ENCODE data around the gene TMEM219.

DNA sequence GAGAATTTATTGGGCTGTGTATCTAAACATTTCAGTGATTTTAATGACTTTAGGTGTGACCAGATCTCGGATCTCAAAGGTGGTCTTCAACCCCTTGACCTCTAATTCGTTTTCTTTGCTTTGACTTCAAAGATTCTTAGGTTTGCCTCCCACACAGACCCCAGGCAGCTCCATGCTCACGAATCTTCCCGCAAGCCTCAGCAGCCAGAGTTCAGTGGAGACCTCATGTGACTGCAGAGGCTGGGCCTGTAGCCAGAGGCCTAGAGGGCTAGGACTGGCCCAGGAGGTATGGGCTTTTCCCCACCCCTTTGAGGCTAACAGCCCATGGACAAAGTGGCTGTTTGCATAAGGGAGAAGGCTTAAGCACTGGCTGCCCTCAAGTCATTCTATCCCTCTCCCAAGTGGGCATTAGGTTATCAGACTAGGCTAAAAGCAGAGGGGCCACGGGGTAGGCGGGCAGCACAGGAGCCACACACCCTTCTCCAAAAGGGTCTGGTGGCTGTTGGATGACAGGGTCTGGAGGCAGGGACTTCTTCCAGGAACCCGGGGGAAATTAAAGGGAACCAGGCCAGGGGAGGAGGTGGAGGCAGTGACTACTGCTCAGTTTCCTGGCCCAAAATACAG is 30.6 kb downstream of the TMEM219 start:
- TF ChIP-seq CTCF (conservative IDR thresholded peaks at IDR 0.05; ENCODE audit: low read depth, low read length) (no peak), EZH2 (IDR thresholded peaks at IDR 0.05; ENCODE audit: borderline replicate concordance, low read depth, low read length, poor library complexity, severe bottlenecking) (no peak)
